IMR-90 (cell line): ENCODE data around the gene AHCYL2. TPM values are rescaled to one million over a fixed set of nuclear protein-coding genes. Genes with fewer than 3 reads are reported as not detected.

Source experiments
- ATAC-seq: fragments of 200-7000 bp; cut with Tn5 transposase; 2 replicates; pipeline ENCODE4 v1.9.1; 2020; ENCODE audit warnings: low read depth, mild to moderate bottlenecking, moderate library complexity
- BruUV-seq: library from RNA; stranded (reverse); fragments of 400-500 nt; replicated peaks from 2 replicates; lab custom pipeline; 2021; lab: Mats Ljungman, UMichigan
- CTCF ChIA-PET: fragments of 300-600 bp; formaldehyde crosslinking; extraction: SDS; loops from one replicate; lab custom pipeline; 2021; ENCODE audit warnings: antibody characterized with exemption; lab: Yijun Ruan, JAX
- POLR2A ChIA-PET: fragments of 300-600 bp; sonication (Branson Sonifier 250); formaldehyde crosslinking; loops from one replicate; lab custom pipeline; 2022; ENCODE audit warnings: antibody characterized with exemption; ENCODE audit not compliant: unreplicated experiment; lab: Charles Lee
- DNase-seq: peaks from one replicate; pipeline ENCODE4 v3.0.0; 2013
- H2AFZ ChIP-seq: replicated peaks from 2 replicates; pipeline ENCODE3; 2013; ENCODE audit warnings: low read length, mild to moderate bottlenecking; ENCODE audit not compliant: poor library complexity
- H2AK5ac ChIP-seq: 2 replicates; pipeline ENCODE4 v1.6.1; 2013; ENCODE audit warnings: low read depth, low read length, inconsistent platforms
- H2AK9ac ChIP-seq: replicated peaks from 2 replicates; pipeline ENCODE3; 2013; ENCODE audit warnings: mild to moderate bottlenecking, low read depth, low read length, moderate library complexity; ENCODE audit not compliant: poor library complexity
- H2BK120ac ChIP-seq: 2 replicates; pipeline ENCODE4 v1.6.1; 2013; ENCODE audit warnings: low read depth, low read length, inconsistent platforms
- H2BK15ac ChIP-seq: 3 replicates; pipeline ENCODE4 v1.6.1; 2013; ENCODE audit warnings: low read depth, low read length, inconsistent platforms
- H2BK20ac ChIP-seq: 2 replicates; pipeline ENCODE4 v1.6.1; 2013; ENCODE audit warnings: low read depth, mild to moderate bottlenecking, inconsistent platforms, low read length, moderate library complexity
- H2BK5ac ChIP-seq: 2 replicates; pipeline ENCODE4 v1.6.1; 2013; ENCODE audit warnings: mild to moderate bottlenecking, low read depth, low read length, inconsistent platforms; ENCODE audit not compliant: poor library complexity, severe bottlenecking
- H3K14ac ChIP-seq: replicated peaks from 2 replicates; pipeline ENCODE4 v1.6.1; 2013; ENCODE audit warnings: low read depth, low read length, inconsistent platforms
- H3K18ac ChIP-seq: 2 replicates; pipeline ENCODE4 v1.6.1; 2013; ENCODE audit warnings: low read depth, low read length, control low read depth
- H3K23ac ChIP-seq: 2 replicates; pipeline ENCODE4 v1.6.1; 2013; ENCODE audit warnings: low read depth, low read length, inconsistent platforms
- H3K27ac ChIP-seq: 2 replicates; pipeline ENCODE4 v1.5.1; 2013; ENCODE audit warnings: mild to moderate bottlenecking, control low read depth, low read length; ENCODE audit not compliant: insufficient read depth
- H3K27me3 ChIP-seq: 2 replicates; pipeline ENCODE4 v1.6.1; 2013; ENCODE audit warnings: low read length; ENCODE audit not compliant: control insufficient read depth, insufficient read depth
- H3K36me3 ChIP-seq: 2 replicates; pipeline ENCODE4 v1.6.1; 2013; ENCODE audit warnings: low read length, mixed read lengths; ENCODE audit not compliant: control insufficient read depth, insufficient read depth
- H3K4ac ChIP-seq: 2 replicates; pipeline ENCODE4 v1.6.1; 2013; ENCODE audit warnings: low read depth, low read length, inconsistent platforms
- H3K4me1 ChIP-seq: 2 replicates; pipeline ENCODE4 v1.6.1; 2013; ENCODE audit warnings: low read length, mixed read lengths; ENCODE audit not compliant: control insufficient read depth, insufficient read depth
- H3K4me2 ChIP-seq: 2 replicates; pipeline ENCODE4 v1.6.1; 2013; ENCODE audit warnings: low read depth, mild to moderate bottlenecking, control low read depth, low read length, moderate library complexity
- H3K4me3 ChIP-seq: 2 replicates; pipeline ENCODE4 v1.5.1; 2013; ENCODE audit warnings: low read depth, mild to moderate bottlenecking, control low read depth, low read length, moderate library complexity; ENCODE audit not compliant: insufficient read depth
- H3K56ac ChIP-seq: 2 replicates; pipeline ENCODE4 v1.6.1; 2013; ENCODE audit warnings: low read length, inconsistent platforms; ENCODE audit not compliant: insufficient read depth; ENCODE audit errors: extremely low read depth
- H3K79me1 ChIP-seq, 2 experiments: 2 replicates each; pipeline ENCODE4 v1.6.1; 2013; ENCODE audit warnings: low read length in 2 of 2, inconsistent platforms in 1 of 2, low read depth in 1 of 2
- H3K9ac ChIP-seq: 2 replicates; pipeline ENCODE4 v1.6.1; 2013; ENCODE audit warnings: low read depth, low read length, control low read depth
- H3K9me1 ChIP-seq: 2 replicates; pipeline ENCODE4 v1.6.1; 2013; ENCODE audit warnings: low read length, inconsistent platforms; ENCODE audit not compliant: insufficient read depth
- H3K9me3 ChIP-seq: 2 replicates; pipeline ENCODE4 v1.6.1; 2013; ENCODE audit warnings: low read length; ENCODE audit not compliant: control insufficient read depth, insufficient read depth
- H4K20me1 ChIP-seq: 2 replicates; pipeline ENCODE4 v1.6.1; 2013; ENCODE audit warnings: low read length, inconsistent platforms; ENCODE audit not compliant: insufficient read depth
- H4K5ac ChIP-seq: 2 replicates; pipeline ENCODE4 v1.6.1; 2013; ENCODE audit warnings: mild to moderate bottlenecking, low read depth, low read length, control low read depth
- H4K8ac ChIP-seq, 2 experiments: 2 replicates each; pipeline ENCODE4 v1.6.1; 2013; ENCODE audit warnings: low read depth in 2 of 2, low read length in 2 of 2, control low read depth in 1 of 2, inconsistent platforms in 1 of 2
- H4K91ac ChIP-seq: 2 replicates; pipeline ENCODE4 v1.6.1; 2013; ENCODE audit warnings: low read depth, low read length, inconsistent platforms; ENCODE audit not compliant: insufficient read depth
- BHLHE40 ChIP-seq: fragments of 150-350 bp; IDR thresholded peaks from 2 replicates; pipeline ENCODE4 v1.6.1; 2016; ENCODE audit warnings: mild to moderate bottlenecking, low read depth, low read length
- CEBPB ChIP-seq: IDR thresholded peaks from 2 replicates; pipeline ENCODE4 v1.6.1; 2012; ENCODE audit warnings: low read depth, low read length, improper control_type of control experiment
- CHD1 ChIP-seq: IDR thresholded peaks from 2 replicates; pipeline ENCODE4 v1.6.1; 2012; ENCODE audit warnings: low read depth, low read length, improper control_type of control experiment
- FOS ChIP-seq: fragments of 150-350 bp; IDR thresholded peaks from 2 replicates; pipeline ENCODE4 v1.6.1; 2016; ENCODE audit warnings: low read depth, low read length
- MAFK ChIP-seq: IDR thresholded peaks from 2 replicates; pipeline ENCODE4 v1.6.1; 2012; ENCODE audit warnings: low read depth, low read length, improper control_type of control experiment
- MAZ ChIP-seq: IDR thresholded peaks from 2 replicates; pipeline ENCODE4 v1.6.1; 2012; ENCODE audit warnings: low read depth, mild to moderate bottlenecking, low read length, improper control_type of control experiment, moderate library complexity, borderline replicate concordance
- MXI1 ChIP-seq: IDR thresholded peaks from 2 replicates; pipeline ENCODE4 v1.6.1; 2012; ENCODE audit warnings: low read depth, mild to moderate bottlenecking, low read length, moderate library complexity, borderline replicate concordance
- NFE2L2 ChIP-seq: fragments of 150-350 bp; IDR thresholded peaks from 2 replicates; pipeline ENCODE4 v1.6.1; 2016; ENCODE audit warnings: low read depth, mild to moderate bottlenecking, low read length
- POLR2A ChIP-seq: IDR thresholded peaks from 2 replicates; pipeline ENCODE4 v1.6.1; 2012; ENCODE audit warnings: mild to moderate bottlenecking, low read depth, low read length
- RAD21 ChIP-seq: IDR thresholded peaks from 2 replicates; pipeline ENCODE4 v1.6.1; 2012; ENCODE audit warnings: low read length, improper control_type of control experiment
- RCOR1 ChIP-seq: IDR thresholded peaks from 2 replicates; pipeline ENCODE4 v1.6.1; 2012; ENCODE audit warnings: mild to moderate bottlenecking, low read length, improper control_type of control experiment; ENCODE audit not compliant: insufficient replicate concordance
- RFX5 ChIP-seq: IDR thresholded peaks from 2 replicates; pipeline ENCODE4 v1.8.0; 2012; ENCODE audit warnings: low read depth, mild to moderate bottlenecking, low read length, moderate library complexity
- SMC3 ChIP-seq: fragments of 150-350 bp; IDR thresholded peaks from 2 replicates; pipeline ENCODE4 v1.6.1; 2016; ENCODE audit warnings: low read depth, mild to moderate bottlenecking, antibody characterized with exemption, low read length, moderate library complexity
- WGBS, 2 experiments: methylation state at CpG; one replicate each; pipeline versions ENCODE4 v1.1.5 to v1.1.7; 2013; ENCODE audit warnings: missing lambda C conversion rate in 2 of 2; ENCODE audit not compliant: insufficient read length in 1 of 2; ENCODE audit errors: extremely low coverage in 2 of 2; 5-methylcytosine and 5-hydroxymethylcytosine counted together
- dilution Hi-C: fragments of 300-500 bp; cut with HindIII; formaldehyde crosslinking; loops from one replicate; pipeline ENCODE4 v1.14.3; 2018; ENCODE audit warnings: low sequenced_read_pairs; ENCODE audit not compliant: unreplicated experiment
- in situ Hi-C: fragments of 300-500 bp; cut with MboI; formaldehyde crosslinking; loops from 3 replicates; pipeline ENCODE4 v1.14.3; 2019; ENCODE audit warnings: low sequenced_read_pairs, inconsistent platforms, mixed read lengths
- intact Hi-C: fragments of 100-400 bp; cut with micrococcal nuclease; formaldehyde crosslinking; loops from 2 replicates; pipeline ENCODE4 v1.10.0; 2022
- polyA plus RNA-seq, 3 experiments: library from polyadenylated mRNA; depleted of rRNA; stranded (reverse); fragments of >200 nt; gene quantifications; 2 replicates each; pipeline ENCODE4 v1.2.3, GENCODE V29; 2012; ENCODE audit warnings: low replicate concordance in 1 of 3
- total RNA-seq: library from RNA; depleted of rRNA; stranded (reverse); fragments of >200 nt; gene quantifications from 2 replicates; pipeline ENCODE4 v1.2.3, GENCODE V29; 2012
- TF ChIP-seq, protein P1 (sequence below): fragments of 150-350 bp; IDR thresholded peaks from 2 replicates; pipeline ENCODE4 v1.6.1; 2016; ENCODE audit warnings: low read depth, mild to moderate bottlenecking, low read length, moderate library complexity, borderline replicate concordance
- TF ChIP-seq, protein P2 (sequence below): fragments of 150-350 bp; IDR thresholded peaks from 2 replicates; pipeline ENCODE4 v1.6.1; 2017; ENCODE audit warnings: mild to moderate bottlenecking, antibody characterized with exemption, low read length, low read depth
- TF ChIP-seq, protein P3 (sequence below): conservative IDR thresholded peaks from 2 replicates; pipeline ENCODE4 v1.5.1; 2012; ENCODE audit warnings: mild to moderate bottlenecking, low read depth, low read length, improper control_type of control experiment

Gene AHCYL2
- total and polyA plus RNA-seq, 2 of the 4 experiments (the other 2 are of a cell fraction): 5.7 to 7.6 TPM

DNA sequence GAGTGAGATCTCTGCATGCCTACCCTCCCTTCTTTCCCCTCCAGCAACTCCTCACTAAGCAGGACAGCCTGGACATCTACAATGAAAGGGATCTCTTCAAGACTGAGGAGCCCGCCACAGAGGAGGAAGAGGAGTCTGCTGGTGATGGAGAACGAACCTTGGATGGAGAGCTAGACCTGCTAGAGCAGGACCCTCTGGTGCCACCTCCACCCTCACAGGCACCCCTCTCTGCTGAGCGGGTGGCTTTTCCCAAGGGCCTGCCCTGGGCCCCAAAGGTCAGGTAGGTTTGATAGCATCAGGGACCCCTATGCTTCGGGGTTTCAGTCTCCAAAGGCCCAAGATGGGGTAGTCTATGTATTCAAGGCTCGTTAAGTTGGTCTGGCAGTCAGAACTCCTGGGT lies 233.3 kb downstream of the AHCYL2 start:
- Histone ChIP-seq H2AK5ac (no peak overlapping the region), H3K18ac (no peak overlapping the region), H3K9me3 (no peaks in the 10 kb centered on the region), H2AFZ (no peak overlapping the region), H2BK120ac (no peak overlapping the region), H3K4me1 (no peaks in the 10 kb centered on the region), H4K5ac (no peak overlapping the region), H3K79me1 (no peaks in the 10 kb centered on the region), H3K27ac (no peak overlapping the region), H2AK9ac (peak overlapping the region; percentile 29), H3K27me3 (no peaks in the 10 kb centered on the region), H3K14ac (no peak overlapping the region), H2BK15ac (no peak overlapping the region), H4K8ac (no peak overlapping the region), H2BK5ac (no peak overlapping the region), H3K23ac (no peak overlapping the region), H4K20me1 (no peaks in the 10 kb centered on the region), H3K56ac (no peak overlapping the region), H3K36me3 (no peaks in the 10 kb centered on the region), H3K4me3 (no peak overlapping the region), H2BK20ac (no peak overlapping the region), H3K4me2 (no peak overlapping the region), H3K4ac (no peak overlapping the region), H4K91ac (no peak overlapping the region), H3K9ac (no peak overlapping the region), H3K9me1 (peaks cover 5% of the 10 kb centered on the region; the same call in 1 of the 2 replicates)
- in situ Hi-C loops: no loop called here
- TF ChIP-seq RFX5: no peak
- TF ChIP-seq POLR2A: no peak
- TF ChIP-seq RCOR1: no peak
- TF ChIP-seq, protein P1, sequence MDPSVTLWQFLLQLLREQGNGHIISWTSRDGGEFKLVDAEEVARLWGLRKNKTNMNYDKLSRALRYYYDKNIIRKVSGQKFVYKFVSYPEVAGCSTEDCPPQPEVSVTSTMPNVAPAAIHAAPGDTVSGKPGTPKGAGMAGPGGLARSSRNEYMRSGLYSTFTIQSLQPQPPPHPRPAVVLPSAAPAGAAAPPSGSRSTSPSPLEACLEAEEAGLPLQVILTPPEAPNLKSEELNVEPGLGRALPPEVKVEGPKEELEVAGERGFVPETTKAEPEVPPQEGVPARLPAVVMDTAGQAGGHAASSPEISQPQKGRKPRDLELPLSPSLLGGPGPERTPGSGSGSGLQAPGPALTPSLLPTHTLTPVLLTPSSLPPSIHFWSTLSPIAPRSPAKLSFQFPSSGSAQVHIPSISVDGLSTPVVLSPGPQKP: no peak
- no peak for TF ChIP-seq BHLHE40
- TF ChIP-seq RAD21: no peak
- no peak for TF ChIP-seq CEBPB
- no peak for TF ChIP-seq MAZ
- no peak for TF ChIP-seq MXI1
- no peak for TF ChIP-seq FOS
- no peak for TF ChIP-seq SMC3
- no peak for TF ChIP-seq CHD1
- TF ChIP-seq NFE2L2: no peak
- TF ChIP-seq, protein P2, sequence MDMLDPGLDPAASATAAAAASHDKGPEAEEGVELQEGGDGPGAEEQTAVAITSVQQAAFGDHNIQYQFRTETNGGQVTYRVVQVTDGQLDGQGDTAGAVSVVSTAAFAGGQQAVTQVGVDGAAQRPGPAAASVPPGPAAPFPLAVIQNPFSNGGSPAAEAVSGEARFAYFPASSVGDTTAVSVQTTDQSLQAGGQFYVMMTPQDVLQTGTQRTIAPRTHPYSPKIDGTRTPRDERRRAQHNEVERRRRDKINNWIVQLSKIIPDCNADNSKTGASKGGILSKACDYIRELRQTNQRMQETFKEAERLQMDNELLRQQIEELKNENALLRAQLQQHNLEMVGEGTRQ: no peak
- no peak for TF ChIP-seq MAFK
- TF ChIP-seq, protein P3, sequence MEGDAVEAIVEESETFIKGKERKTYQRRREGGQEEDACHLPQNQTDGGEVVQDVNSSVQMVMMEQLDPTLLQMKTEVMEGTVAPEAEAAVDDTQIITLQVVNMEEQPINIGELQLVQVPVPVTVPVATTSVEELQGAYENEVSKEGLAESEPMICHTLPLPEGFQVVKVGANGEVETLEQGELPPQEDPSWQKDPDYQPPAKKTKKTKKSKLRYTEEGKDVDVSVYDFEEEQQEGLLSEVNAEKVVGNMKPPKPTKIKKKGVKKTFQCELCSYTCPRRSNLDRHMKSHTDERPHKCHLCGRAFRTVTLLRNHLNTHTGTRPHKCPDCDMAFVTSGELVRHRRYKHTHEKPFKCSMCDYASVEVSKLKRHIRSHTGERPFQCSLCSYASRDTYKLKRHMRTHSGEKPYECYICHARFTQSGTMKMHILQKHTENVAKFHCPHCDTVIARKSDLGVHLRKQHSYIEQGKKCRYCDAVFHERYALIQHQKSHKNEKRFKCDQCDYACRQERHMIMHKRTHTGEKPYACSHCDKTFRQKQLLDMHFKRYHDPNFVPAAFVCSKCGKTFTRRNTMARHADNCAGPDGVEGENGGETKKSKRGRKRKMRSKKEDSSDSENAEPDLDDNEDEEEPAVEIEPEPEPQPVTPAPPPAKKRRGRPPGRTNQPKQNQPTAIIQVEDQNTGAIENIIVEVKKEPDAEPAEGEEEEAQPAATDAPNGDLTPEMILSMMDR: no peak
- ChIA-PET CTCF (no interaction called here), POLR2A (no interaction called here)
- intact Hi-C loops: no loop called here
- WGBS, 2 experiments: no CpG with 5 or more reads among the region's 5 CpGs
- DNase-seq: no peak
- dilution Hi-C loops: no loop called here
- ATAC-seq: no peak
- BruUV-seq: no TSS peak
